HG03025 (cell line): ENCODE results near the gene KLF13.
"Not testable (repeated sequence)": the region's sequence is repeated elsewhere in the genome, so short reads cannot be mapped to it uniquely, and the experiment has no call there.

Experiments
- ATAC-seq: cut with Tn5 transposase; IDR thresholded peaks from one replicate; pipeline ENCODE4 v1.9.1; 2021; ENCODE audit warnings: mild to moderate bottlenecking, moderate library complexity; ENCODE audit not compliant: unreplicated experiment, low FRiP score

Gene KLF13

GRCh38 chr15:31344266-31344665 lies 17.6 kb downstream of the KLF13 start:
- no peak for ATAC-seq

GRCh38 chr15:31344823-31345605 lies 18.4 kb downstream of the KLF13 start:
- ATAC-seq = no peak

DNA sequence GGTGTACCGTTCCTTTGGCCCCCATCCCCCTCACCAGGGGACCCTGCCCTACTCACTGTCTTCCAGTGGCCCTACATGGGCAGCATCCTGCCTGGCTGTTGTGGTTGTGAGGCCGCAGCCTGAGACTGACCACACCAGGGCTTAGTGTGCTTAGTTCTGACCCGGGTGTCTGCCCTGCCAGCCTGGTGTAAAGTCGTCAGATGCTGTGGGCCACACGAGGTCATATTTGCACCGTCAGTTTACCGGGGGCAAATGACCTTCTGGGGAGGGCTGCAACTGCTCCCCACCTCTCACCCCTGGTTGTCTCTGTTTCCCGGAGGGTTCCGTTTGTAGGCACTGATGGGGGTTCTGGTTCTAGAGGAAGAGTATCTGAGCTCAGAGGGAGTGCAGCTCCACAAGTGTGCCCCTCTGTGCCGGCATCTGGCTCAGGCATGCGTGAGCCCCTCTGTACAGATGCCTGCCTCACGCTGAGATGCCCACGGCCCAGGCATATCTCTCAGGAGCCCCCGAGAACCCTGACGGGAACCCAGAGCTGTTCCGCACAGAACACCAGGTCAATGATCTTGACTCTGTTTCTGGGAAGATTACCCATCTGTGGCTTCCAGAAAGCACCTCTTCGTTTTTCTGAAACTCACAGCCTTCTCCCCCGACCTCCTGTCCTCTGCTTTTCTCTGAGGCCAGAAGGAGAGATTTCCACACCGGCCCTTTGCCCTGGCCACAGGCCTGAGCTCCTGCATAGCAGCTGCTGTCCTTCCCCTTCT lies 19.2 kb downstream of the KLF13 start:
- ATAC-seq = peak; percentile 20

- ATAC-seq = peak; percentile 35
These were observed 19.9 kb downstream of the KLF13 start for GRCh38 chr15:31346367-31347066.

- no peak for ATAC-seq
These were observed 20.7 kb downstream of the KLF13 start for GRCh38 chr15:31347067-31347975.

GRCh38 chr15:31347981-31348803 lies 21.6 kb downstream of the KLF13 start:
- ATAC-seq = no peak

- ATAC-seq = no peak
These were observed 22.9 kb downstream of the KLF13 start for GRCh38 chr15:31349233-31350141.

- ATAC-seq = no peak
These were observed 24.1 kb downstream of the KLF13 start for GRCh38 chr15:31350771-31351170.

GRCh38 chr15:31352339-31352751 lies 25.7 kb downstream of the KLF13 start:
- ATAC-seq = no peak

DNA sequence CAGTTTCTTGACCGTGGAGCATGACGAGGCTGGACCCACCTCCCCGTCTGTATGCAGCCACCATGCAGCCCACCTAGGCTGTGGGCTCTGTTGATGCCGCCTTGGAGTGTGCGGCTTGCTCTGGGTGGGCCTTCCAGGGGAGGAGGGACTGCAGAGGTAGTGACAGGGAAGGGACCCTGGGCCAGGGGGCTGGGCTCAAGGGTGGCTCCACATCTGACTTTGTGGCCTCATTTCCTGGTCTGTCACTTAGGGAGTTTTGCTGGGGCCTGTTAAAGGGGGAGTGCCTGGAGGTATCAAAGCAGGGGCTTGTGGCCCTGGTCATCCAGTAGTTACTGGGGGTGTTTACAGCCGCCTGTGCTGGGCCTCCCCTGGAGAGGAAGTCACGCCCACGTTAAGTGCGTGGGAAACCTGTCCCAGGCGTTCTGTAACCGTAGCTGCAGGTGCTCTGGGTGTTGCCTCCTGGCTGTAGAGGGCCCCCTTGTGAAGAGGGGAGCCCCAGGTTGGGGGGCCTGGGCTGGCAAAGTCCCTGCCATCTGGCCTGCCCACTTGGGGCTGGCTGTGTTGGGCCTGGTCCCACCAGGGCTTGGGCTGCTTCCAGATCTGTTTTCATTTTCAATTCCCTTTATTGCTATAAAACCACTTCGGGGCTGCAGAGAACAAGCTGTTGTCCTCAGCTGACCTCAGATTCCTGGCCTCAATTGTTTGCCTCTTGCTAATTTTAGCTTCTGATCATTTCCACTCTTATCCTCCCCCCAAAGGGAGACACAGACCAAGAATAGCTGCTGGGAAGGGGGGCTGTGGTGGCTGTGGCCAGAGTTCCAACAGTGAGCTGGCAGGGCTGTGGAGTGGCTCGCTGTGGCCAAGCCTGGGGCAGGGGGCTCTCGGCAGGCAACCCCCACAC lies 26.5 kb downstream of the KLF13 start:
- ATAC-seq = peak; percentile 70

GRCh38 chr15:31353931-31354330 lies 27.3 kb downstream of the KLF13 start:
- ATAC-seq = no peak

GRCh38 chr15:31356097-31356496 lies 29.5 kb downstream of the KLF13 start:
- ATAC-seq = not testable (repeated sequence)

DNA sequence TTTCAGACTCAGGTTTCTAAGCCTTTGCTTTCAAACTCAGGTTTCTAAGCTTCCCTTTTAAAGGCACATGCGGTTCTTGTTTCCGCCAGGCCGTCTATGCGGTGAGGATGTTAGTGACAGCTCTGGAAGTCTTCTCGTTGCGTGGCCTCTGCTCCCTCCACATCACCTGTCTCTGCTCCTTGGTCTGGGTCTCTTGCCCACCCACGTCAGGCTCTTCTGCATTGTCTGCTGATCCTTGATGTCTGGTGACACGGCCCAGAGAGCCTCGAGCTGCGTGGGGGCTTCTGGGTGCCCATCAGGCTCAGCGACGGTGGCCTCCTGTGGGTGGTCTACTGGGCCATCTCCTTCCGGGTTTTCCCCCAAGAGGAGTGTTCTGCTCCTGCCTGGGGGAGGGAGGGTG lies 30.5 kb downstream of the KLF13 start:
- ATAC-seq = no peak

DNA sequence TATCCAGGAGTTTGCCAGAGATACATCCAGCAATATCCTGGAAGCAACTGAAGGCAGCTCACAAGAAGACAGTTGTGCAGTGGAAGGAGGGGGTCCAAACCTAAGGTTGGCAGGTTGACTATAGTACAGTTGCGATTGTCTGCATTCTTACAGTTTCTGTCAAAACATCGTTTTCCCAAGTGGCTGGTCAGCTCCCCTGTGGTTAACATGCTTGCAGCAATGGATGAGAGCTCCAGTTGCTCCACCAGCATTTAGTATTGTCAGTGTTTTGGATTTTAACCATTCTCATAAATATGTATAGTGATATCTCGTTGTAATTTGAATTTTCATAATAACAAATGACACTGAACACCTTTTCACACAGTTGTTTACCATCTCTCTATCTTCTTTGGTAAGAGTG lies 31.5 kb downstream of the KLF13 start:
- no peak for ATAC-seq

DNA sequence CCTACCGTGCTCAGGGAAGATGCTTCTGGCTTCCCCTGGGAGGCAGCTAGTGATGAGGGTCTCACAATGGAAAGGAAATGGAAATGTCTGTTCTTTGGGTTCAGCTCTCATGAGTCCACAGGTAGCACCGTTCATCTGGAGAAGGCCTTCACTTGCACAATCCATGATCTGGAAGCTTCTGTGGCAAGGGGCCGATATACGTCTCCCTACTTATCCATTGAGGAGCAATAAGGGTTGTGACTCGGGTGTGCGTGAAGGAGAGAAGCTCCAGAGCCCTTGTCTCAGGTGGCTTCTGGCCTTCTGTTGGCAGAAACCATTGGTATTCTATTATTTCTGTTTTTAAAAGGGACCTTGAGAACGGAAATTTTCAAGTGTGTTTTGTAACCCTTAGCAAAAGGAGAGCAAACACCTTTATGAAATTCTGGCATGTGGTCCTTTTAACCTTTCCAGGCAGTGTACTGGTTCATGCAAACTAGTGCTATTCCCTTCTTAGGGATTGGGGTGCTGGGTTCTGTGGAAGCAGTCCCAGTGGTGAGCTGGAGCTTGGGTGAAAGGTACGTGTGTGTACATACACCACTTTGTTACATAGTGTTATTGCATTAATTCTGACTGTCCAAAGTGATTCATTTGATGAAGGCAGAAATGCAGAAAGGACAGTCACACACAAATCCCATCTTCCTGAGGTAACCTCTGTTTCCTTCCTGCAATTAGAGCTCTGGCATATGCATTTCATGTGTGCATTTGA lies 32.5 kb downstream of the KLF13 start:
- ATAC-seq = no peak

GRCh38 chr15:31359702-31360111 lies 33.1 kb downstream of the KLF13 start:
- ATAC-seq = no peak

DNA sequence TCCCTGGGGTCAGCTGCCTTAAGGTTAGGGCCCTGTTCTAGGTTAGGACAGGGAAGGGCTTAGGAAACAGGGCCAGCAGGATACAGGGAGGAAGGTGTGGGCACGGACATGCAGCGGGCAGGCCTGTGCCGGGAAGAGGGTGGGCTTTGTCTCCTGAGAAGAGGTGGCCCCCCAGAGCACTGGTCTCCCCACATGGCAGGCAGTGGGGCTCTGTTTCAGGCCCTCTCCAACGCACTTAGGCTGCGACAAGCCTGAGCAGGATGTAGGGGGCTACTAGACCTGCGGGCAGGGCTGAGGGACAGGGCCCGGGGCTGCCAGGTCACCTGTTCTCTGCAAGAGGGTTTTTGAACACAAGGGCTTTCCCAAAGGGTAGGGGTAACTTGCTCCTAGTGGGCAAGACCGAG lies 33.5 kb downstream of the KLF13 start:
- no peak for ATAC-seq
